HG02970 (cell line): ENCODE measurements around the gene SLIT3.

Experiments used
- ATAC-seq: cut with Tn5 transposase; IDR thresholded peaks from one replicate; pipeline ENCODE4 v1.9.1; 2021; ENCODE audit warnings: mild to moderate bottlenecking, moderate library complexity, moderate number of reproducible peaks; ENCODE audit not compliant: unreplicated experiment, low FRiP score

SLIT3 gene

DNA sequence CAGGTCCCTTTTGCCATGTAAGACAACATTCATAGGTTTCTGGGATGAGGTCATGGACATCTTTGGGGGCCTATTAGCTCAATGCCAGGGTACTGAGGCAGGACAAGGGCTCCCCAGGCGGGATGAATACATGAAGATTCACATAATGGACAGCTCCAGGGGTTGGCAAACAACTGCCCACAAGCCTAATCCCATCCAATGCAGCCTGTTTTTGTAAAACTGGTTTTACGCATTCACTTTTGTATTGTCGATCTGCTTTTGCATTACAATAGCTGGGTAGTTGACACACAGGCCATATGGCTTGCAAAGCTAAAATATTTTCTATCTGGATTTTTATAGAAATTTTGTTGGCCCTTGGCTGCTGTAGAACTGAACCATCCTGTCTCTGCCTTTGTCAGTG lies 473.3 kb downstream of the SLIT3 start:
- ATAC-seq, result no peak

DNA sequence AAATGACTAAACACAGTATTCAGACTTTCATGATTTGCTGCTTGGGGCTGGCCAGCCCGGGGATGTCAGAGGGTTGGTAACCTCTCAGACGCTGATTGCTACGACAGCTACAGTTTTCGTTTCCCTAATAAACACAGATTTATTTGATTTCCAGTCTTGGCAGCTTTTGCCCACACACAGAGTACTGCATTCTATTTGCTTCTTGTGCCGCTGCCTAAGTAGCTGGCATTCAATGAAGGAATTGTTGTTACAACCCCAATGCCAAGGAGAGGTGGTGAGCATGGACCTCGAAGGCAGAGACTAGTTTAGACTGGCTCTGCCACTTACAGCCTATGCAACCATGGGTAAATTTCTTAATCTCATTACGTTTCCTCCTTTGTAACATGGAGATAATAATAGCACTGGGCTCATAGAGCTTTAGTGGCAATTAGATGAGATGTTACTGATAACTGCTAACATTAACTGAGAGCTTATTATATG lies 474.7 kb downstream of the SLIT3 start:
- no peak for ATAC-seq

DNA sequence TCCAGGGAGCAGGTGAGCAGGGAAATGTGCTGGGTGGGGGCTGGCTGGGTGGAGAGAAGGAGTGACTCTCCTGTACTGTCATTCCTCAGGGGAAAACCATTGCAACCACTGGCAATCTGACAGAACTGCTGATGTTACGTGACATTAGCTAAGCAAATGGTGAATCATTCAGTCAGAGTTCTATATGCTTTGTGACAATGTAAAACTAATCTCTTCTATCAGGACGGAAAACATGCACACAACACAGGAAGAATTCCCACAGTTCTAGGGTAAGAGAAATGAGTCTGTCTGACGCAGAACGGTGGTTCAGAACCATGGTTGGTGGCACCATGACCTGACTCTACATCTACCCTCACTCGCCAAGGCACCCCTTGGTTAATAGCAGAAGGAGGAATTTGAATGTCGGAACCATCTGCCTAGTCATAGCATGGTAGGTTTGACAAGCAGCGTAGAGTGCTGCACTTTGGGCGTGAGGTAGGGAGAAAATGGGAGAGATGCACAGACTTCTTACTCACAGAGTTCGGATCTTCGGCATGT lies 478.1 kb downstream of the SLIT3 start:
- ATAC-seq, result no peak

DNA sequence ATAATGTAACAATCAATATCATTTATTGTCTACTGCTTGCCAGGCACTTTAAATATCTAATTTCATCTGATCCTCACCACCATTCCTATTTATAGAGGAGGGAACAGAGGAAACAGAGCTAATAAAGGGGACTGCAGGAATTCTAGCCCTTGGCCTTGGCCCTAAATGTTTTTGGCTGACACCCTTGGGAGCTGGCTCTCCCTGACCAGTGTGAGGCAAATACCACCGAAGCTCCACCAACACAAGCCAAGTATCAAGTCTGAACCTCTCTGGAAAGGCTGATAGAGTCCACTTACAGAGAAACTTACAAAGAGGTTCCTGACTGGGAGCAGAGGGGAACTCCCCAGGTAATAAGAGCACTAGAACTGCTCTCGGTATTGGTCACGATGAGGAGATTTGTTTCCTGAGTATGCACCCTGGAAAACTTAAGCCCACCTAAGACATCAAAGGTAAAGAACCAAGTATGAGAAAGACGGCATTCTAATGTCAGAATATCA lies 478.6 kb downstream of the SLIT3 start:
- ATAC-seq, result no peak

DNA sequence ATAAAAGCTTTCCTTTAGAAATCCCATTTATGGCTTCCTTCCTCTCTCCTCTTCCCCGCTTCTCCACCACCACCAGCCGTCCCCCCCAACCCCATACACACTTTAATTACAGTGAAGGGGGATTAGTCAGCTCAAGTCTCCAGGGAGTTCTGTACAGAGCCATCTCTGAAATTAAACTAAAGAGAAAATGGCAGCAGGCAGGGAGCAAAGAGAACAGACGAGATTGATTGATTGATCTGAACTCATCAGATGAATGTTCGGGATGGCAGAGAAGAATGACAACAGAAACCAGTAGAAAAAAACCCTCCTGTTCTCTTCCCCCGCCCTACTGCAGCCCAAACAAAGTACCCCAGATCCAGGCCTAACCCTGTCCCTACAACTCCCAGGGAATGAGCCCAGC lies 480.1 kb downstream of the SLIT3 start:
- no peak for ATAC-seq

DNA sequence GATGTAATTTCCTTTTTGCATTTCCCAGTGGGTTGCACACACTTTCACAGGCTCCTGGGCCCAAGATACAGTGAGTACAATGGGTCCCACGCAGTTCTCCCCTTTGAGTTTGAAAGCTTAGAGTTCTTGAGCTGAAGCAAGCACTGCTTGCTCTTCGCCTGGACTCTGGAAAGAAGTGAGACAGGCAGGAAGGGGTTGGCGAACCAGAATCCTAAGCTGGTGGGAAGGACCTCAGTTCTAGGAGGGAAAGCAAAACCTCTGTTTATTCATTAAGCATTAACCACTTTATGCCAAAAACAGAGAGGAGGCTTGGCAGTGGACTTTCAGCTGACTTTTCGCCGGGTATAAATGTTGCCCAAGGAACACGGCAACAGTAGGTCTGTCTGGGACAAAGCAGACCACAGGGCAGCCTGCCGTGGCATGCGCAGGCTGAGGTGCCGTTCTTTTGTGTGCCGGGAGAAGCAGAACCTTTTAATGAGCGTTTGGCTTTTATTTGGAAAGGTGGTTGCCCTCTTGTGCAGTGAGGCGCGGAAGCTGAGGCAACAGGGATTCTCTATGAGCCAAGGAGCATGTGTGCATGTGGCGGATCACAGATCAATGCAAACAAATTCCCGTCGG lies 481.8 kb downstream of the SLIT3 start:
- ATAC-seq, result no peak

DNA sequence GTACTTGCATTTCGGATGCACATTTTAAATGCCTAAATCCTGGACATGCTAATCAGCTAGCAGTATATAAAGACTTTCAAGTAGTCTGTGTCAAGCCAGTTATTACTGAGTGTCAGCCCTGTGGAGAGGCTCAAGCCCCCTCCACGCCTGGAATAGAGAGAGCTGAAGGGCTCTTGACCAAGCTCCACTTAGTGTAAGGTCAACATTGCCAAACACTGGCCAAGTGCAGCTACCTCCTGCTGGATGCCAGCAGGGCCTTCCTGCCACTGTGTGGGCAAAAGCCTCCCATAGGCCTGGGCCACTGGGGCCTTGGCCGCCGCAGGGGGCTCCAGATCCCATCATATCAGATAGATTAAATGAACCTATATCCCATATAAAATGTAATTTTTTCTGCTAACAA lies 482.4 kb downstream of the SLIT3 start:
- no peak for ATAC-seq

DNA sequence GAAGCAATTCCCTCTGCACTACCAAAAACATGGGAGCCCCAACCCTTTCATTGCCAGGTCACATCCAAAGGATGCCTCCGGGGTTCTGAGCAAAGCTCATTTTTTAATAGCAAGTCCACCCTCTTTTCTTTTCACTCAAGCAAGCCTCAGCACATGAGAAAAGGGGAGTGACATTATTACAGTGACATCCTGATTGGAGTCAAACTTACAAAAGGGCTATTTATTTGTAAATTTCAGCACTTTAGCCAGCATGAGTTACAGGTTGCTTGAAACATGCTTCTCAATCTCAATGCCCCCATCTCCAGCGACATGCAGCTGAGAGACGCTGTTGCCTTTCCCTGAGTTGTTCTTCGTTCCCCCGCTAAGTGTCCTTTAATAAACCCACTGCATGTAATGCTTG lies 483.3 kb downstream of the SLIT3 start:
- no peak for ATAC-seq

DNA sequence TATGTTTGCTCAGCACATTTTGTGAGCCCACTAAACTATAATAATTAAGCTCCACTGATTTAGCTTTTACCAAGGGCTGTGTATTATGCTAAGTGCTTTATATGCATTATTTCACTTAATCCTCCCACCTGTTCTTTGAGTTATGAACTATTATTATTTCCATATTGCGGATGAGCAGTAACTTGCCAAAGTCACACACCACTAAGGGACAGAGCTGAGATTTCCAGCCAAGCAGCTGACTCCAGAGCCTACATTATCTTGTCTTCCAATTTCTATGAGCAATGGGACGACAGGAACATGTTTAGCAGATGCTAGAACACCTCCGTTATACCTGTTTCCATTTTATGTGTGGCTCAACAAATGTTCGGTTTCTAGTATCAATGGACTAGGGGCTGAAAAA lies 484.3 kb downstream of the SLIT3 start:
- no peak for ATAC-seq

DNA sequence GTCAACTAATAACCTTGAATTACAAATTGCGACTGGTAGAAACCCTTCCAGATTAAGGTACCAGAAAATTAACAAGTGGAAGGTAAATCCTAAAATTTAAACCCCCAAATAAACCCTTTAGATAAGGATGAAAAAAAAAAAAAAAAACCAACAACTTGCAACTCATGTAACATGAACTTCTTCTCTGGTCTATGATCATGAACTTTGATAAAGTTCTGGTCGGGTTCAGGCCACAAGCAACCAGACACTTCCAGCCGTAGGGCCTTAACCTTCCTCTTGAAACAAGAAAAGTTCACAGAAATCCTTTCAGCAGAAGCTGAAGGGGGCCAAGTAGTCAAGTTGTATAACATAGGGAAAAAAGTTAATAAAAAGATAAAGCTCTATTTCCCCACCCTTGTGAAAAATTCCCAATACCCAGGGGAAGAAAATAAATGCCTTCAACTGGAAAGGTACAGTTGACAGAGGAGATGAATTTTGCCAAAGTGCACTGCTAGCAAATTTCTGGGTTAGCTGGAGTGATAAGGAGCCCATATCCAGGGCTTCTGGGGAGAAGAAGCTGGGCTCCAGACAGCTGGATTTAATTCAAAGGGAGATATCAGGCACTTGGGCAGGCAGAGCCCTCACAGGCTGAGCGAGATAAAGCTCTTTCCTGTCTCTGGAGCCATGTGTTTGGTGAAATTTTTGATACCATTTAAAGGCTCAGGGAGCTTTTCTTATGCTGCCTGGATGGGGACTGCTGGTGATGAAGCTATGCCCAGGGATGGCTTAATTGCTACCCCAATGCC lies 487.6 kb downstream of the SLIT3 start:
- ATAC-seq, result no peak

DNA sequence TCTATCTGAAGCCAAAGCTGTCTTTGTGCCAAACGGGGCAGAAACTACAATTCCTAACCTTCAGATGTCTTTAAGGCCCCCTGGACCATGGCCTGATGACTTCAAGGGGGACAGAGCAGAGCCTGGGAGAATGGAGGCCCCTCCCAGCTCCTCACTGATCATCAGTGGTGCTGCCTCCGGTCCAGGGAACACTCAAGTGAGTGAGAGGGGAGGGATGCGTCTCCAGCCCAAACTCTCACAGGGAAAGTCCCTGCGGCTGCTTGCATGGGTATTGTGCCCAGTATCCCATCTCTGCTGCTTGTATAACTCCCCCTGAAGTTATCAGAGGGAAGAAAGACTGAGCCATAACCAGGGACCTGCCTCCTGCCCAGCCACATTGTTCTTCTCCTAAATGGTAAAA lies 490.3 kb downstream of the SLIT3 start:
- ATAC-seq, result no peak

DNA sequence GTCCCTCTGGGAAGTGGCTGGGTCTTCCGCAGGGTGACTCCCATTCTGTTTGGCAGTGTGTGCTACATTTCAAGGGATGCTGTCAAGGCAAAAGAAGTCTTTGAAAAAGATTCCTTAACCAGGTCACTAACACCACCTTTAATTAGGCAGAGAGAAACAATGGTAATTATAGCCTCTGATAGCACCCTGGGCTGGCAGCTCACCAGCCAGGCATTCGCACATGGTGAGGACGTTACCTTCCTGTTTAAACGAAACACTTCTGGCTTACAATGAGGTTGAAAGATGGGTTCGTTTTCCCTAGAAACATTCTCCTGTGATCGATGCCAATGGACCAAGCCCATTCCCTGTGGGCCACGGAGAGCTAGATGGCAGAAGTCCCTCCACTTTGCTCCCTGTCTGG lies 491.7 kb downstream of the SLIT3 start:
- no peak for ATAC-seq

DNA sequence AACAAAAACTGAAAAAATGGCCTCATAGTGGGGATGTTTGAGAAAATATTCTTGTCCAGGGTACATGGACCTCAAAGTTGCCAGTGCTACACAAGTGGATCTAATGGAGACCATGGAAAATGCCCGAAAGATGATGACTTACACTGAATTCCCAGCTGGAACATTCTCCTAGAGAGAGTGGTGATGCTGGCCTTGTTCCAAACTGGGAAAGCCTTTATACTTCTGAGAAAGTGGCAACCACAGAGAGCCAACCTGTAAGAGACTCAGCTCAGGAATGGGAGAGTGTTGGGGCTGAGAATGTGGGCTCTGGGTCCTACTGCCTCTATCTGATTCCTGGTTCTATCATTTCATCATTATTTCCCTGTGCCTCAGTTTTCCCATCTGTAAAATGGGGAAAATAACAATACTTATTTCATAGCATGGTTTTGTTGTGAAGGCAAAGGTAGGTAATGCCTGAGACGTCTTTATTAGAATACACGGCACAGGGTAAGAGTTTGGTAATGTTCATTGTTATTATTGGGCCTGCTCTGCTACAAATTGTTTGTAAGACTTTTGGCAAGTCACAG lies 492.8 kb downstream of the SLIT3 start:
- no peak for ATAC-seq

DNA sequence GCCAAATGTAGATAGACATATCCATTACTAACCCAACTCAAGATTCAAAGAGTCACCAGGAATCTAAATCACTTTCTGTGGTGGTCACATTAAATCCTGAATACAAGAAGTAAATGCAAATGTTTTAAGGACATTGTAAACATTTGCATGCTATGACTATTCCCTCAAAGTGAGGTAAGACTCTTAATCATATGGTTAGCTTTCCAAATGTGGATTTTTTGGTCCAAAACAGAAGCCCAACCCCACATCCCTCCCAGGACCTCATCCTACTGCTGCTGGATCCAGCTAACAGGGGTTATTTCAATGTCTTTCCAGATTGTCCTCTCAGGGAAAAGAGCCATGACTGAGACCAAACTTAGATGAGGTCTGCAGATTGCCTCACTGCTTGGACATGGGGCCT lies 493.7 kb downstream of the SLIT3 start:
- no peak for ATAC-seq

DNA sequence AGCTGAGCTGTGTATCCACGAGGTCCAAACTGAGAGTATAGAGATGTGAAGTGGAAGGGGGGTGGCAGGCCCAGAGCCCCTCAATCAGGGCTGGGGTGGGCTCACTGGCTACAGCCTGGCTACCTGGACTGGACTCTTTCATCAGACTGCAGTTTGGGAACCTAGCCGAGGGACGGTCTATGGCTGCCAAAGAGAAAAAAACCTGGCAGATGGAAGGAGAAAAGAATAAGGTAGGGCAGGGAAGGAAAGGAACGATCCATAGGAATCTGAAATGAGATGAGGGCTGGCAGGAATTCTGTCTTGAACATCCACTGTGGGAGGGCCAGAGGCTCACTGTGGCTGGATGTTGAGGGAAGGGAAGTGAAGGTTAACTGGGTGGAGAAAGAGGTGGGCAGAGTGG lies 497.4 kb downstream of the SLIT3 start:
- no peak for ATAC-seq

DNA sequence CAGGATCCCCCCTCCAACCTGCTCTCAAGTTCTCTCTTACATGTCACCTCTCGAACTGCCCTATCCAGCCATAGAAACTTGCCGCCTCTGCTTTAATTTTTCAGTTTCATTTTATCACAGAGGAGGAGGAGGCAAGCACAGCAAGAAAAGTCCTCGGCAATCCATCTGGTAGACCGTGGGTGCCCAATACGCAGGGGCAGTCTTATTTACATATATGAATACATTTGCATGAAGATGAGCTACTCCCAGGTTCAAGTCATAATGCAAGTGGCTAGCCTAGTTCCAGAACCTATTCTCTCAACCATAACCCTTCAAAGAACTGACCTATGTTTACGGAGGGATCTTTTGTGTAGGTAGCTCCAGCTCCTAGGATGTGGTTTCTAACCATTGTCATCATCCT lies 498.6 kb downstream of the SLIT3 start:
- ATAC-seq, result no peak

DNA sequence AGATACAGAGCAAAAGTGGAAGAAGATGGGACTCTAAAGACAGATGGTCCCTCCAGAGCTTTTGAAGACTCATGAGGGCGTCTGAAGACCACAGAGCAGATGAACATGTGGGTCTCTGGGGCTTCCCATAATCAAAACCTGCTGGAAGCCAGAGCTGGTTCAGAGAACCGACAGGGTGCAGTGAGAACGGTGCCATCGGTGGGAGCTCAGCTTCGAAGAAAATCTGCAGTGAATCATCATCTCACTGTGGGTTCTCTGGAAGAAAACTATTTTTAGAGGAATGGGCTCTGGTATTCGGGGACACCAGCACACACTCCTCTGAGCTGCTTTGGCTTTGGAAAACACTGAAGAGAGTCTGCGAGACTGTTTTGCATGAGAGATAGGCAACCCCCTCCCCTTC lies 499.4 kb downstream of the SLIT3 start:
- no peak for ATAC-seq

DNA sequence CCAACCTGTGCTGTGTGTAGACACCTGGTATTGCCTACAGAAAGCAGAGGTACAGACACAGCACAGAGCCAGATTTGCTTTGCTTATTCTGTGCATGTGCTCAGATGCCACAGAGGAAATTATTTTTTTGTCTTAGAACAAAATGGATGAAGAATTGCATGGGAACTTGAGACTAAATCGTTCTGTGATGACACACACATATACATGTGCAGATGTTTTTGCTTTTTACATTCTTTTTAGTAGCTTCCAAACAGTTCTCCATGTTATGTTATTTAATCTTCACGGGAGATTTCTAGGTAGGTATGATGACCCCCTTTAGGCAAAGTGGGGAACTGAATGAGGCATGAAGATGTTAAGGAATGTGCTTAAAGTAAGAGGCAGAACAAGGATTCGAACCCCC lies 500.2 kb downstream of the SLIT3 start:
- no peak for ATAC-seq

DNA sequence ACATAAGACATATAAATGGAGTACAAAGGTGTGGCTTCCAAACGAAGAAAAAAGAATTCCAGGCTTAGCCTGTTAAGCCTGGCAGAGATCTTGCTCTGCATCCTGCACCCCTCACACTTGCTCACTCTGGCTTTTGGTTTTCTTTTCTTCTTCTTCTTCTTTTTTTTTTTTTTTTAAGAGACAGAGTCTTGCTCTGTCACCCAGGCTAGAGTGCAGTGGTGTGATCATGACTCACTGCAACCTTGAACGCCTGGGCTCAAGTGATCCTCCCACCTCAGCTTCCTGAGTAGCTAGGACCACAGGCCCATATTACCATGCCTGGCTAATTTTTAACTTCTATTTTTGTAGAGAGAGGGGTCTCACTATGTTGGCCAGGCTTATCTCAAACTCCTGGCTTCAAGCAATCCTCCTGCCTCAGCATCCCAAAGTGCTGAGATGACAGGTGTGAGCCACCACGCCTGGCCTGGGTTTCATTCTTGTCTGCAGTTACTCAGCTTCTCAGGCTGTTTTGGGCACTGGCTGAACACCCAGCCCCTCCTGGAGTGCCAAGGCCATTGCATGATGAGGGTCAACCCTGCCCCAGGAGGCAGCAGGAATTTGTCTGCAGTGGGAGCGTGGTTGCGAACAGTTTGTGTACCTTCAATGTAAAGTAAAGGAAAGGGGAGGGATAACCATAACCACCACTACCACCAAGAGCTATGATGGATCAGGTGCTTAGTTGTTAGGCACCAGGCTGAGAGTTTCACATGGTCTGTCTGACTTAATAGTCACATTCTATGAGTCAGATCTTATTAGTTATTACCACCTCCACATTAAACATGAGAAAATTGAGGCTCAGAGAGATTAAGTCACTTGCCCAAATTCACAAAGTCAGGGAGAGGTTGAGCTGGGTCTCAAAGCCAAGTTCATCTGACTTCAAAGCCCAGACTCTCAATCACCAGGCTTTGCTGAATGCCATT lies 502.6 kb downstream of the SLIT3 start:
- no peak for ATAC-seq
